WTC11 (cell line): Measurements from ENCODE around the gene MAPK8IP2. TPM values are rescaled to one million over a fixed set of nuclear protein-coding genes. Genes with fewer than 3 reads are reported as not detected.

Experiments
- ATAC-seq: fragments of 200-7000 bp; cut with Tn5 transposase; 2 replicates; pipeline ENCODE4 v1.10.0; 2021; ENCODE audit warnings: mild to moderate bottlenecking, moderate library complexity
- CTCF ChIA-PET: fragments of 300-600 bp; sonication (Branson Sonifier 250); formaldehyde crosslinking; loops from one replicate; lab custom pipeline; 2021; ENCODE audit warnings: antibody characterized with exemption; lab: Charles Lee
- POLR2A ChIA-PET: fragments of 350-600 bp; sonication (Branson Sonifier 250); formaldehyde crosslinking; loops from one replicate; lab custom pipeline; 2021; ENCODE audit warnings: antibody characterized with exemption; lab: Charles Lee
- DNase-seq: peaks from one replicate; pipeline ENCODE4 v3.0.0; 2021; ENCODE audit warnings: low spot score
- H3K27ac Mint-ChIP-seq: 2 replicates; pipeline ENCODE4 v1.8.0; 2021; ENCODE audit warnings: mixed read lengths
- H3K27me3 Mint-ChIP-seq: 2 replicates; pipeline ENCODE4 v1.8.0; 2021; ENCODE audit warnings: low read depth, mild to moderate bottlenecking, moderate library complexity, mixed read lengths
- H3K36me3 Mint-ChIP-seq: 2 replicates; pipeline ENCODE4 v1.8.0; 2021; ENCODE audit warnings: mixed read lengths
- H3K4me1 Mint-ChIP-seq: 2 replicates; pipeline ENCODE4 v1.8.0; 2022; ENCODE audit warnings: mixed read lengths
- H3K4me3 Mint-ChIP-seq: 2 replicates; pipeline ENCODE4 v1.8.0; 2021; ENCODE audit warnings: mild to moderate bottlenecking, moderate library complexity, mixed read lengths
- H3K9me3 Mint-ChIP-seq: 2 replicates; pipeline ENCODE4 v1.8.0; 2021; ENCODE audit warnings: mixed read lengths
- ATF2 ChIP-seq: sonication (generic); formaldehyde crosslinking; IDR thresholded peaks from 2 replicates; pipeline ENCODE4 v1.8.1; 2022; ENCODE audit warnings: low read depth, missing genetic modification reagents, borderline replicate concordance
- CBFB ChIP-seq: sonication (generic); formaldehyde crosslinking; IDR thresholded peaks from 2 replicates; pipeline ENCODE4 v1.8.1; 2022; ENCODE audit warnings: mild to moderate bottlenecking, low read depth, missing genetic modification reagents
- FOXJ3 ChIP-seq: sonication (generic); formaldehyde crosslinking; IDR thresholded peaks from 2 replicates; pipeline ENCODE4 v1.9.0; 2021; ENCODE audit warnings: missing genetic modification reagents, mild to moderate bottlenecking, borderline replicate concordance
- FOXP1 ChIP-seq: sonication (generic); formaldehyde crosslinking; IDR thresholded peaks from 2 replicates; pipeline ENCODE4 v1.8.0; 2022; ENCODE audit warnings: missing genetic modification reagents, mild to moderate bottlenecking, moderate library complexity, borderline replicate concordance
- GABPB1 ChIP-seq: sonication (generic); formaldehyde crosslinking; IDR thresholded peaks from 2 replicates; pipeline ENCODE4 v1.8.1; 2023; ENCODE audit warnings: mild to moderate bottlenecking, missing genetic modification reagents
- GTF2I ChIP-seq: fragments of 250-450 bp; sonication (Bioruptor Pico); conservative IDR thresholded peaks from 2 replicates; pipeline ENCODE4 v1.4.0; 2021; ENCODE audit warnings: mild to moderate bottlenecking
- RORB ChIP-seq: fragments of 250-450 bp; sonication (Bioruptor Pico); IDR thresholded peaks from 2 replicates; pipeline ENCODE4 v1.9.0; 2021; ENCODE audit warnings: mild to moderate bottlenecking
- SOX15 ChIP-seq: fragments of 250-450 bp; sonication (Bioruptor Pico); IDR thresholded peaks from 2 replicates; pipeline ENCODE4 v1.9.0; 2021; ENCODE audit warnings: mild to moderate bottlenecking
- SP1 ChIP-seq: sonication (generic); formaldehyde crosslinking; conservative IDR thresholded peaks from 2 replicates; pipeline ENCODE4 v1.8.1; 2022; ENCODE audit warnings: missing genetic modification reagents
- TCF7 ChIP-seq: sonication (generic); formaldehyde crosslinking; IDR thresholded peaks from 2 replicates; pipeline ENCODE4 v1.8.0; 2022; ENCODE audit warnings: mild to moderate bottlenecking, low read depth, missing genetic modification reagents, moderate library complexity
- TEAD1 ChIP-seq: sonication (generic); formaldehyde crosslinking; IDR thresholded peaks from 2 replicates; pipeline ENCODE4 v1.8.0; 2022; ENCODE audit warnings: mild to moderate bottlenecking, missing genetic modification reagents
- ZNF263 ChIP-seq: sonication (generic); formaldehyde crosslinking; IDR thresholded peaks from 2 replicates; pipeline ENCODE4 v1.8.1; 2022; ENCODE audit warnings: low read depth, mild to moderate bottlenecking, moderate library complexity, missing genetic modification reagents
- ZNF317 ChIP-seq: sonication (generic); formaldehyde crosslinking; IDR thresholded peaks from 2 replicates; pipeline ENCODE4 v1.8.1; 2023; ENCODE audit warnings: low read depth, mild to moderate bottlenecking, moderate library complexity, missing genetic modification reagents, borderline replicate concordance
- ZSCAN18 ChIP-seq: fragments of 250-450 bp; sonication (Bioruptor Pico); IDR thresholded peaks from 2 replicates; pipeline ENCODE4 v2.1.2; 2022; ENCODE audit warnings: mild to moderate bottlenecking, moderate library complexity
- total RNA-seq: library from RNA; stranded (reverse); gene quantifications from 3 replicates; pipeline ENCODE4 v1.2.3, GENCODE V29; 2021
- TF ChIP-seq, protein P1 (sequence below): sonication (generic); formaldehyde crosslinking; IDR thresholded peaks from 2 replicates; pipeline ENCODE4 v1.8.0; 2022; ENCODE audit warnings: mild to moderate bottlenecking, missing genetic modification reagents
- TF ChIP-seq, protein P2 (sequence below): fragments of 250-450 bp; sonication (Bioruptor Pico); IDR thresholded peaks from 2 replicates; pipeline ENCODE4 v1.8.0; 2021; ENCODE audit warnings: mild to moderate bottlenecking
- TF ChIP-seq, protein P3 (sequence below): fragments of 200-600 bp; IDR thresholded peaks from 2 replicates; pipeline ENCODE4 v1.8.0; 2022; ENCODE audit warnings: antibody characterized with exemption
- TF ChIP-seq, protein P4 (sequence below): sonication (generic); formaldehyde crosslinking; IDR thresholded peaks from 2 replicates; pipeline ENCODE4 v1.8.1; 2023; ENCODE audit warnings: mild to moderate bottlenecking, missing genetic modification reagents
- TF ChIP-seq, protein P5 (sequence below): sonication (generic); formaldehyde crosslinking; IDR thresholded peaks from 2 replicates; pipeline ENCODE4 v1.8.1; 2023; ENCODE audit warnings: mild to moderate bottlenecking, missing genetic modification reagents, moderate library complexity
- TF ChIP-seq, protein P6 (sequence below): sonication (generic); formaldehyde crosslinking; IDR thresholded peaks from 2 replicates; pipeline ENCODE4 v1.8.1; 2022; ENCODE audit warnings: mild to moderate bottlenecking, missing genetic modification reagents, moderate library complexity, borderline replicate concordance

Gene MAPK8IP2
- total RNA-seq, 1 experiment from 2014 or later = 4.9 TPM

DNA sequence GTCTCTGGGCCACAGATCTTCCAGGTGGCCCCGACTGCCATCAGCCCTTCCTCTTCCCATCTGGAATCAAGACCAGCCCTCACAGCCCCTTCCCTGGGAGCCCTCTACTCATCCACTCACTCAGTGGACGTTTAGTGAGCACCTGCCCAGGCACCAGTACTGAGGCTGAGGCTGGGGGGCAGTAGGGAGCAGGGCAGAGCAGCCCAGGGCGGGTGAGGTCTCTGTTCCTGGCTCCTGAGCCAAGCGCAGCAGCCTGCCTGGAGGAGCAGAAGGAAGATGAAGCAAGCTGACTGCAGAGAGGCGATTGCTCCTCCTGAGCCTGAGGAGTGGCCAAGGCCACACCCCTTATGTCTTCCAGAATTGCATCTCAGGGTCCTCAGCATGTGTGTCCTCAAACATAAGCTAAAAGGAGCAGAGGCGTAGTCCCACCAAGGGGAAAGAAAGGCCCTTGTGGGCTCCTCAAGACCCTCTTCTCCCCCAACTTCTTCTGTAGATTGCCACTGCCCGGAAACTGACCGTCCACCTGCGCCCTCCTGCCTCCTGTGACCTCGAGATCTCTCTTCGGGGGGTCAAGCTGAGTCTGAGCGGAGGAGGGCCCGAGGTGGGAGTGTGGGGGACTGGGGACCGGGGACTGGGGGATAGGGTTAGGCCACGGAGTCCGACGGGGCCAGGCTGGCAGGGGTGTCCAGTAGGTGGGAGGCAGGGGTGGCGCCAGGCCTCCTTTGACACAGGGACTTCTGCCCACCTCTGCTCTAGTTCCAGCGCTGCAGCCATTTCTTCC lies 5.8 kb downstream of the MAPK8IP2 start:
- no peaks in the 10 kb centered on the region for H3K36me3 Mint-ChIP-seq
- no peak for DNase-seq
- TF ChIP-seq FOXJ3 (no peak), FOXP1 (CRISPR knock-in tag) (no peak), TCF7 (CRISPR knock-in tag) (no peak), GABPB1 (CRISPR knock-in tag) (no peak), SOX15 (CRISPR knock-in tag) (no peak), RORB (CRISPR knock-in tag) (no peak)
- TF ChIP-seq, protein P1, sequence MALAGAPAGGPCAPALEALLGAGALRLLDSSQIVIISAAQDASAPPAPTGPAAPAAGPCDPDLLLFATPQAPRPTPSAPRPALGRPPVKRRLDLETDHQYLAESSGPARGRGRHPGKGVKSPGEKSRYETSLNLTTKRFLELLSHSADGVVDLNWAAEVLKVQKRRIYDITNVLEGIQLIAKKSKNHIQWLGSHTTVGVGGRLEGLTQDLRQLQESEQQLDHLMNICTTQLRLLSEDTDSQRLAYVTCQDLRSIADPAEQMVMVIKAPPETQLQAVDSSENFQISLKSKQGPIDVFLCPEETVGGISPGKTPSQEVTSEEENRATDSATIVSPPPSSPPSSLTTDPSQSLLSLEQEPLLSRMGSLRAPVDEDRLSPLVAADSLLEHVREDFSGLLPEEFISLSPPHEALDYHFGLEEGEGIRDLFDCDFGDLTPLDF = no peak
- TF ChIP-seq, protein P2, sequence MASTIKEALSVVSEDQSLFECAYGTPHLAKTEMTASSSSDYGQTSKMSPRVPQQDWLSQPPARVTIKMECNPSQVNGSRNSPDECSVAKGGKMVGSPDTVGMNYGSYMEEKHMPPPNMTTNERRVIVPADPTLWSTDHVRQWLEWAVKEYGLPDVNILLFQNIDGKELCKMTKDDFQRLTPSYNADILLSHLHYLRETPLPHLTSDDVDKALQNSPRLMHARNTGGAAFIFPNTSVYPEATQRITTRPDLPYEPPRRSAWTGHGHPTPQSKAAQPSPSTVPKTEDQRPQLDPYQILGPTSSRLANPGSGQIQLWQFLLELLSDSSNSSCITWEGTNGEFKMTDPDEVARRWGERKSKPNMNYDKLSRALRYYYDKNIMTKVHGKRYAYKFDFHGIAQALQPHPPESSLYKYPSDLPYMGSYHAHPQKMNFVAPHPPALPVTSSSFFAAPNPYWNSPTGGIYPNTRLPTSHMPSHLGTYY = no peak
- POLR2A ChIA-PET = interaction anchor here (0.6 kb wide), 2 partner anchors 16 to 124 kb away, joined by 3 to 4 read pairs; no protein-coding TSS in a partner anchor
- no peak overlapping the region for H3K4me3 Mint-ChIP-seq
- CTCF ChIA-PET = interaction anchor here (0.7 to 1.5 kb wide), 6 partner anchors 14 to 124 kb away, joined by 3 to 6 read pairs (median 4); partner anchors contain the start of genes SCO2 and SYCE3
- peaks cover 8% of the 10 kb centered on the region; the same call in 1 of the 2 replicates for H3K4me1 Mint-ChIP-seq
- no peaks in the 10 kb centered on the region for H3K9me3 Mint-ChIP-seq
- no peak overlapping the region for H3K27ac Mint-ChIP-seq
- H3K27me3 Mint-ChIP-seq = peaks cover 26% of the 10 kb centered on the region
- ATAC-seq = peak; percentile 63

DNA sequence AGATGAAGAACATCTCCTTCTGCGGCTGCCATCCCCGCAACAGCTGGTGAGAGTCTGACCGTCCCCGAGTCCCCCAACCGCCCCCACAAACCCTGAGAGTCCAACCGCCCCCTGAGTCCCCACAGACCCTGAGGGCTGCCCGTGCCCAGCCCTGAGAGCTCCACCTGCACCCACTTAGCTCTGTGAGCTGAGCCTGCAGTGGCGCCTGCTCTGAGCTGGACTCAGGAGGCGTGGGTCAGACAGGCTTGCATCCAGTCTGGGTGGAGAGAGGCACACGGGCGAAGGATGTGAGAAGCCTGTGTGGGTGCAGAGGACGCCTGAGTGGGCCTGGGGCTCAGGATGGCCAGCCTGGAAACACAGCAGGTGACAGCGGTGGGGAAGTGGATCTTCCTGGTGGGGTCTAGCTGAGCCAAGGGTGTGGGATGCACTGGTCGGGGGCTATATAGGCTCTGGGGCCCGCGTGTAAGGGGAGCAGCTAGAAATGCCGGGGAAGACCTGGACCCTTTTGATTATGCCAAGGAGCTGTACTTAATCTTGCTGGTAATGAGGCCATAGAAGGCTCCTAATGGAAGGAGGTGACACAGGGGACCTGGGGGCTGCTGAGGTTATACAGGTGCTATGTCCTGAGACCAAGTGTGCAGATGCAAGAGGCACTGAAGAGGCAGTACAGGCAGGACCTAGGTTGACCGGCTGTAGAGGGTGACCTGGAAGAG lies 6.5 kb downstream of the MAPK8IP2 start:
- Mint-ChIP-seq H3K4me3 (no peak overlapping the region), H3K4me1 (peaks cover 2% of the 10 kb centered on the region; the same call in 1 of the 2 replicates), H3K27me3 (peaks cover 20% of the 10 kb centered on the region), H3K27ac (peak overlapping the region; percentile 57; the same call in 1 of the 2 replicates), H3K9me3 (no peaks in the 10 kb centered on the region), H3K36me3 (no peaks in the 10 kb centered on the region)
- no peak for DNase-seq
- ATAC-seq = no peak
- CTCF ChIA-PET = interaction anchor here (0.7 to 1.5 kb wide), 6 partner anchors 13 to 123 kb away, joined by 3 to 6 read pairs (median 4); partner anchors contain the start of genes SCO2 and SYCE3
- POLR2A ChIA-PET = interaction anchor here (0.6 kb wide), 1 partner anchor 123 kb away, joined by 4 read pairs; no protein-coding TSS in a partner anchor
- TF ChIP-seq, protein P3, sequence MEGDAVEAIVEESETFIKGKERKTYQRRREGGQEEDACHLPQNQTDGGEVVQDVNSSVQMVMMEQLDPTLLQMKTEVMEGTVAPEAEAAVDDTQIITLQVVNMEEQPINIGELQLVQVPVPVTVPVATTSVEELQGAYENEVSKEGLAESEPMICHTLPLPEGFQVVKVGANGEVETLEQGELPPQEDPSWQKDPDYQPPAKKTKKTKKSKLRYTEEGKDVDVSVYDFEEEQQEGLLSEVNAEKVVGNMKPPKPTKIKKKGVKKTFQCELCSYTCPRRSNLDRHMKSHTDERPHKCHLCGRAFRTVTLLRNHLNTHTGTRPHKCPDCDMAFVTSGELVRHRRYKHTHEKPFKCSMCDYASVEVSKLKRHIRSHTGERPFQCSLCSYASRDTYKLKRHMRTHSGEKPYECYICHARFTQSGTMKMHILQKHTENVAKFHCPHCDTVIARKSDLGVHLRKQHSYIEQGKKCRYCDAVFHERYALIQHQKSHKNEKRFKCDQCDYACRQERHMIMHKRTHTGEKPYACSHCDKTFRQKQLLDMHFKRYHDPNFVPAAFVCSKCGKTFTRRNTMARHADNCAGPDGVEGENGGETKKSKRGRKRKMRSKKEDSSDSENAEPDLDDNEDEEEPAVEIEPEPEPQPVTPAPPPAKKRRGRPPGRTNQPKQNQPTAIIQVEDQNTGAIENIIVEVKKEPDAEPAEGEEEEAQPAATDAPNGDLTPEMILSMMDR = no peak
- TF ChIP-seq, protein P4, sequence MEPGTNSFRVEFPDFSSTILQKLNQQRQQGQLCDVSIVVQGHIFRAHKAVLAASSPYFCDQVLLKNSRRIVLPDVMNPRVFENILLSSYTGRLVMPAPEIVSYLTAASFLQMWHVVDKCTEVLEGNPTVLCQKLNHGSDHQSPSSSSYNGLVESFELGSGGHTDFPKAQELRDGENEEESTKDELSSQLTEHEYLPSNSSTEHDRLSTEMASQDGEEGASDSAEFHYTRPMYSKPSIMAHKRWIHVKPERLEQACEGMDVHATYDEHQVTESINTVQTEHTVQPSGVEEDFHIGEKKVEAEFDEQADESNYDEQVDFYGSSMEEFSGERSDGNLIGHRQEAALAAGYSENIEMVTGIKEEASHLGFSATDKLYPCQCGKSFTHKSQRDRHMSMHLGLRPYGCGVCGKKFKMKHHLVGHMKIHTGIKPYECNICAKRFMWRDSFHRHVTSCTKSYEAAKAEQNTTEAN (CRISPR knock-in tag) = no peak
- TF ChIP-seq ZNF263 (CRISPR knock-in tag) (no peak), ZSCAN18 (CRISPR knock-in tag) (no peak), SP1 (CRISPR knock-in tag) (no peak), GTF2I (CRISPR knock-in tag) (no peak), ZNF317 (no peak), TEAD1 (CRISPR knock-in tag) (no peak), ATF2 (CRISPR knock-in tag) (no peak), CBFB (no peak)
- TF ChIP-seq, protein P1 = no peak
- TF ChIP-seq, protein P5, sequence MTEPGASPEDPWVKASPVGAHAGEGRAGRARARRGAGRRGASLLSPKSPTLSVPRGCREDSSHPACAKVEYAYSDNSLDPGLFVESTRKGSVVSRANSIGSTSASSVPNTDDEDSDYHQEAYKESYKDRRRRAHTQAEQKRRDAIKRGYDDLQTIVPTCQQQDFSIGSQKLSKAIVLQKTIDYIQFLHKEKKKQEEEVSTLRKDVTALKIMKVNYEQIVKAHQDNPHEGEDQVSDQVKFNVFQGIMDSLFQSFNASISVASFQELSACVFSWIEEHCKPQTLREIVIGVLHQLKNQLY = no peak
- TF ChIP-seq, protein P6, sequence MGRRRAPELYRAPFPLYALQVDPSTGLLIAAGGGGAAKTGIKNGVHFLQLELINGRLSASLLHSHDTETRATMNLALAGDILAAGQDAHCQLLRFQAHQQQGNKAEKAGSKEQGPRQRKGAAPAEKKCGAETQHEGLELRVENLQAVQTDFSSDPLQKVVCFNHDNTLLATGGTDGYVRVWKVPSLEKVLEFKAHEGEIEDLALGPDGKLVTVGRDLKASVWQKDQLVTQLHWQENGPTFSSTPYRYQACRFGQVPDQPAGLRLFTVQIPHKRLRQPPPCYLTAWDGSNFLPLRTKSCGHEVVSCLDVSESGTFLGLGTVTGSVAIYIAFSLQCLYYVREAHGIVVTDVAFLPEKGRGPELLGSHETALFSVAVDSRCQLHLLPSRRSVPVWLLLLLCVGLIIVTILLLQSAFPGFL (CRISPR knock-in tag) = no peak
